Limb (tissue), 2 donors: Measurements from ENCODE around the gene ERBB2.
"Not testable (repeated sequence)": the region's sequence is repeated elsewhere in the genome, so short reads cannot be mapped to it uniquely, and the experiment has no call there.

ENCODE experiments used
- DNase-seq, 2 donors: peaks; one replicate each; pipeline ENCODE4 v3.0.0-alpha.2; 2016; ENCODE audit errors: extremely low spot score in 2 of 2

Gene ERBB2

GRCh38 chr17:39678340-39679116 is 21.3 kb upstream of the ERBB2 start:
- DNase-seq, result no peak

GRCh38 chr17:39679521-39680192 is 20.2 kb upstream of the ERBB2 start:
- no peak for DNase-seq

- DNase-seq, result no peak
Measured at GRCh38 chr17:39683295-39683939, 16.4 kb upstream of the ERBB2 start.

- DNase-seq, result no peak
Measured at GRCh38 chr17:39684369-39685192, 15.3 kb upstream of the ERBB2 start.

- no peak for DNase-seq
Measured at GRCh38 chr17:39687101-39687545, 12.7 kb upstream of the ERBB2 start.

- DNase-seq, result peak; percentile 91 to 93
Measured at GRCh38 chr17:39687546-39688474, 12.1 kb upstream of the ERBB2 start, which contains the start of gene PGAP3. TSS of gene PGAP3 (minus strand) at chr17:39688057. CDS start at chr17:39688014, 43 bp downstream.

- DNase-seq, result peak in 1 of 2 donors; percentile 21
Measured at GRCh38 chr17:39688475-39688835, 11.4 kb upstream of the ERBB2 start.

GRCh38 chr17:39688945-39689344 is 10.9 kb upstream of the ERBB2 start:
- DNase-seq, result no peak

- DNase-seq, result no peak
Measured at GRCh38 chr17:39694593-39694992, 5.3 kb upstream of the ERBB2 start.

GRCh38 chr17:39695089-39695474 is 4.8 kb upstream of the ERBB2 start:
- no peak for DNase-seq

GRCh38 chr17:39696731-39697130 is 3.1 kb upstream of the ERBB2 start:
- no peak for DNase-seq

GRCh38 chr17:39697961-39698360 is 1.9 kb upstream of the ERBB2 start:
- DNase-seq, result no peak

GRCh38 chr17:39699157-39699817 is 577 bp upstream of the ERBB2 start:
- DNase-seq, result not testable (repeated sequence)

GRCh38 chr17:39700148-39700987 is 504 bp downstream of the ERBB2 start:
- DNase-seq, result peak; percentile 76 to 88

- DNase-seq, result no peak
Measured at GRCh38 chr17:39701012-39701783, 1.3 kb downstream of the ERBB2 start.

GRCh38 chr17:39701784-39702422 is 2.0 kb downstream of the ERBB2 start:
- DNase-seq, result no peak
